GM21390 (cell line): ENCODE results near the gene PCSK1N.

Experiments
- ATAC-seq: cut with Tn5 transposase; IDR thresholded peaks from one replicate; pipeline ENCODE4 v1.9.1; 2021; ENCODE audit not compliant: unreplicated experiment

PCSK1N gene

DNA sequence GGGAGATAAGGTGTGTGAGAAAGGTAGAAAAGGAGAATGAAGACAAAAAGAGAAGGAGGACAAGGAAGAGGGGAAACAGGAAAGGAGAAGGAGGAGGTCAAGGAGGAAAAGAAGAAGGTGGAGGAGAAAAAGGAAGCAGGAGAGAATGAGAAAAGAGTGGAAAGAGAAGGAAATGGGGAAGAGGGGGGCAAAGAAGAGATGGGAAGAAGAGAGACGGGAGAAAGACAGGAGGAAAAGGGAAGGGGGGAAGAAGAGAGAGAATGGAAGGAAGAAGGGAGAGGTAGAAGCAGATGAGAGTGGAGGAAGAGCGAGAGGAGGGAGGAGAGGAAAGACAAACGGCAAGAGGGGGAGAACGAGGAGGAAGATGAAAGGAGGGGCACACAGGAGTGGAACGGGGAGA lies 44.9 kb downstream of the PCSK1N start:
- ATAC-seq, result no peak

GRCh38 chrX:48789366-48790220 lies 45.8 kb downstream of the PCSK1N start:
- ATAC-seq, result no peak

DNA sequence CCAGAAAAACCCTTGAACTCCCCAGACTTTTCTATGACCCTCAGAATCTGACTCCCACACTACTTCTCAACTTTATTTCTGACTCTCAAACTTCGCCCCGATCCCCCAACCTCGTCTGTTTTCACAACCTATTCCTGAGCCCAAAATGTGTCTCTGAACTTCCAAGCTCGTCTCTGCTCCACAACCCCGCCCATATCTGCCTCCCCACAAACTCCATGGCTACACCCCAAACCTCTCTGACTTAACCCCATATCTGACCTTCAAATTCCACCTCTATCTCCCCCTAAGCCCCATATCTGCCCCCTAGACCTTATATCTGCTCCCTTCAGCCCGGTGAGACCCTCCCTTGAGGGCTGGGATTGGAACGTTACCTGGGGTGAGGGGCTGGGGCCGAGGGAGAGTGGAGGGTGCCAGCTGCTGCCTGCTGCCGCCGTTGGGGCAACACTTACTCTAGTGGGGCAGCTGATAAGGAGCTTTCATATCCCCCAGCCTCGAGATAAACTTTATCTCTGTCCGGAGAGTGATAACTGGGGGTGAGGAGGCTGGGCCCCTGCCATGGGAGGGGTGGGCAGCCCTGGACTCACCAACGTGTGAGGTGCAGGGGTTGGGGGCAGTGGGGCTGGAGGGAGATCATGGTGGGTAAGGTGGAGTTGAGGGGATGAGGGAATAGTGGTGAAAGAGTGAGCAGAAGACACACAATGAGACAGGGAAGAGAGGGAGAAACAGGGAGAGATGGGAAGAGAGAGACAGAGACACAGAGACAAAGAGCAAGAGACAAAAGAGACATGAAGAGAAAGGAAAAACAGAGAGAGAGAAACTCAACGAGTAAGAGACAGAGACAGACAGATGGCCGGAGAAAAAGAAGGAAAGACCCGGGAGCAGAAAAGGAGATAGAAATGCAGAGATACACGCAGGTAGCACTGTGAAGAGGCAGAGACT lies 47.6 kb downstream of the PCSK1N start:
- no peak for ATAC-seq

DNA sequence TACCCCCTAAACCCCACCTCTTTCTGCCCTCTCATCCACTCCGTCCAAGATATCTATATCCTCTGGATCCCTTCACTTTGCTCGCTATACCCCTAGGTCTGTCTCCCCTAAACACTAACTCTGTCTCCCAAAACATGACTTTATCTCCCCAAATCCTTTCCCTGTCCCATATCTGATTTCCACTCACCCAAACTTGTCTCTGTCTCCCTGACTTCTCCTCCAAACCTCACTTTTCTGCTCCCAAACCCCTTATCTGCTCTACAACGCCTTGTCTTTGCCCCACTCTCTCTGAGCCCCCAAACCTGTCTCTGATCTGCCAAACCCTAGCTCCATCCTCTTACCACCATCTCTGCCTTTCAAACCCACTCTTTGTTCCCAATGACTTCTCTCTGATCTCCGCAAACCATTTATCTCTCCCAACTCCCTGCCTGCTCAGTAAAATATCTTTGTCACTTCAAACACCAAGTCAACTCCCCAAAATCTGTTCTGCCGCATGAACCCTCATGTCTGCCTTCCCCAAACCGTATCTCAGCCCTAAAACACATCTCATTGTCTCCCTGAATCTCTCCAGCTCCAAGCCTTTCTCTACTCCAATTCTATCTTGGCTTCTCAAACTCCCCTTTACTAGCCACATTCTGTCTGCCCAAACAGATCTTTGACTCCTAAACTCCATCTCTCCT lies 48.4 kb downstream of the PCSK1N start:
- no peak for ATAC-seq

DNA sequence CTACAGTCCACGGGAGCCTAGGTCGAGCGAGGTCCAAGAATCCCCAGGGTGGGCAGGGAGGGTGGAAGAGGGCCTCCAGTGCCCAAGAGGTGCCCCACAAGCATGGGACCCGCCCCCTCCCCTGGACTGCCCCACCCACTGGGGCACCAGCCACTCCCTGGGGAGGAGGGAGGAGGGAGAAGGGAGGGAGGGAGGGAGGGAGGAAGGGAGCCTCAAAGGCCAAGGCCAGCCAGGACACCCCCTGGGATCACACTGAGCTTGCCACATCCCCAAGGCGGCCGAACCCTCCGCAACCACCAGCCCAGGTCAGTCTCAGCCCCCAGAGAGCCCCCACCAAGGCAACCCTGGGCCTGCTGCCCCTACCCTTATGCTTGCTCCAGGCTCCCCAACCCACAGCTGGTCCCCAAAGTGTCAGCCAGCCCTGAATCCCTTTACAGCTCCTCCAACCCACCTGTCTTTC lies 49.0 kb downstream of the PCSK1N start, which contains the start of gene GATA1:
Gene GATA1 (plus strand): TSS at position 250 of the 460 bp plus-strand sequence. CDS start 4,520 bp downstream, outside the sequence.
- ATAC-seq, result no peak

DNA sequence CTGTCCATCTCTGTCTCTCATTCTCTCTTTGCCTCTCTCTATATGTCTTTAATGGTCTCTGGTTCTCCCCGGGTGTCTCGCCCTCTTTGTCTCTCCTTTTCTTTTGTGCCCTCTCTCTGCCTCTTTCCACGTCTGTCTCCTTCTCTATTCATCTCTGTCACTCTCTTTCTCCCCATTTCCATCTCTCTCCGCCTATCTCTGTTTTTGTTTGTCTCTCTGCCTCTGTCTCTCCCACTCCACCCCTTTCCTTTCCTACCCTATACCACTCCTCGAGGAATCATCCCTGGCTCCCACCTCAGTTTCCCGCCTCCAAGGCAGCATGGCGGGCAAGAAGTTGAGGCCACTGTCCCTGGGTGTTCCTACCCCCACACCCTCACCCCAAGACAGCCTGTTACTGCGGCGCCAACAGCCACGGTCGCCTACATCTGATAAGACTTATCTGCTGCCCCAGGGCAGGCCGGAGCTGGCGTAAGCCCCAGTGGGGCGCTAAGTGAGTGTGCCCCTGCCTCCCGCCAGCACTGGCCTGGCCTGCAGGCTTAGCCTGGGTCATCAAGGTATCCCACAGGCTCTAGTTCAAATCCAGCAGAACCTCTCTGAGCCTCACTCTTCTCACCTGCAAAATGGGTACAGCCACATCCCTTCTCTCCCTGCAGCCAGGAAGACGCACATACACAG lies 49.7 kb downstream of the PCSK1N start:
- ATAC-seq, result no peak

DNA sequence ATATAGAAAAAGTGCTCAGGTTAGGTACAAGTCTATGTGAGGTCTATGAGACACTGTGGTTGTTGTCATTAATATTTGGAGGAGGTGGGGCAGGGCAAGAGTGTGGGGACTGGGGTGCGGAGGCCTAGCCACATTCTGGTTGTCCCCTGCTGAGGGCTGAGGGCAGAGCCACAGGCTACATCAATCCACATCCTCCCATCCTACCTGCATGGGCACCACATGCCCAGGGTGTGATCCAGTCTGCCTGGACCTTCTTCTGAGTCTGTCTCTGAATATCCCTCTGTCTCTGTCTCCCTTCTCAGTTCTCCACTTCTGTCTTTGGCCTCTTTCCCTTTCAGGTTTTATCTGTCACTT lies 50.2 kb downstream of the PCSK1N start:
- ATAC-seq, result no peak

GRCh38 chrX:48784726-48785125 lies 50.7 kb downstream of the PCSK1N start:
- ATAC-seq, result no peak

DNA sequence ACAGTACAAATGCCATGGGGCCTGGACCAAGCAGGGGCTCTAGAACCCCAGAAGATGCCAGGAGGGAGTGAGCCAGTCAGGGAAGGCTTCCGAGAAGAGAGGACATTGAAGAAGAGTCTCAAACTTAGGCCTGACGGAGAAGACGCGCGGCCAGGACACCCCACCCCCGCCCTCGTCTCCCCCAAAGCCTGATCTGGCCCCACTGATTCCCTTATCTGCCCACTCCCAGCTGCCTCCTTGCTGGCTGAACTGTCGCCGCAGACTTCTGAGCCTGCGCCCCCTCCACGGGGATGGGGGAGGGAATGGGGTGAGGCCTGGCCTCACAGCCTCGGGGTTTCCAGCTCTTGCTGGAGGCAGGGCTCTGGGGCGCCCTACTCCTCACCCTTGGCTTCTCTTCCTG lies 52.6 kb downstream of the PCSK1N start:
- no peak for ATAC-seq

DNA sequence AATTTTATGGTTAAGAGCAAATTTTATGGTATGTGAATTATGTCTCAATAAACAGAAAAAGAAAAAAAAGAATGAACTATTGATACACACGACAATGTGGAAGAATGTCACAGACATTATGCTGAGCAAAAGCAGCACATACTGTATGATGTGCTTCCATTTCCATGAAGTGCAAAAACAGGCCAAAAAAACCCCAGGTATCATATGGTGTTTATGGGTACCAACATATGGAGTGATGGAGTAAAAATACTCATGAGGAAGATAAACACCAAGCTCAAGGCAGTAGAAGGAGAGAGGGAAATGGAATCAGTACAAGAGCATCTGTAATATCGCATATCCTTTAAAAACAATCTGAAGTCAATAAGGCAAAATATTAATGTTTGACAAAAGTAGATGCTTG lies 53.2 kb downstream of the PCSK1N start:
- ATAC-seq, result no peak

DNA sequence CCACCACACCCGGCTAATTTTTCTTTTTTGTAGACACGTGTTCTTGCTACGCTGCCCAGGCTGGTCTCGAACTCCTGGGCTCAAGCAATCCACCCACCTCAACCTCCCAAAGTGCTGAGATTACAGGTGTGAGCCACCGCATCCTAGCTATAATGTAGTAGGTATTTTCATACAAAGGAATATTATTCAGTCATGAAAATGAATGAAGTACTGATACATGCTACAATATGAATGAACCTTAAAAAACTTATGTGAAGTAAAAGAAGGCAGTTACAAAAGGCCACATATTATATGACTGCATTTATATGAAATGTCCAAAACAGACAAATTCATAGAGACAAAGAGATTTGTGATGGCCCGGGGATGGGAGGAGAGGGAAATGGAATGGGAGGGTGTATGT lies 53.7 kb downstream of the PCSK1N start:
- ATAC-seq, result no peak
